Uterine smooth muscle cell (primary cell): ENCODE data around the gene LMAN1L. TPM values are rescaled to one million over a fixed set of nuclear protein-coding genes. Genes with fewer than 3 reads are reported as not detected.

Source experiments
- total RNA-seq: library from RNA; depleted of rRNA; stranded (reverse); fragments of >200 nt; gene quantifications from 2 replicates; pipeline ENCODE4 v1.2.3, GENCODE V29; 2014

LMAN1L gene
- total RNA-seq: 0.11 TPM in 1 of 2 replicates, not detected in the other

DNA sequence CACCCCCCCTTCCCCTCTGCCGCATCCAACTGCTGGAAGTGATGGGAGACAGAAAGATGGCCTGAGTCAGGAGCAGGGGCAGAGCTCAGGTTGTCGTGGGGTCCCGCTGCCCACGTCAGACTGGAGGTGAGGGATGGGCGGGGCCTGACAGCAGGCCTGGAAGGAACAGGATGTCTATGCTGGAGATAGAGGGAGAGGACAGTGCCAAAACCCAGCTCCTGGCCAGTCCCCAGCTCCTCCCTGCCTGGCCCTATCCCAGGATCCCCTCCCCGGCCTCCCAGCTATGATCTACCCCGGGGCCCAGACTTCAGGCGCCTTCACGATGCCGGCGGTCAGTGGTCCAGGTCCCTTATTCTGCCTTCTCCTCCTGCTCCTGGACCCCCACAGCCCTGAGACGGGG is at the start of gene LMAN1L:
Gene LMAN1L, plus strand, starts transcription at position 303 of the 400 bp plus-strand sequence. Its CDS starts 20 bp downstream, at position 323.

DNA sequence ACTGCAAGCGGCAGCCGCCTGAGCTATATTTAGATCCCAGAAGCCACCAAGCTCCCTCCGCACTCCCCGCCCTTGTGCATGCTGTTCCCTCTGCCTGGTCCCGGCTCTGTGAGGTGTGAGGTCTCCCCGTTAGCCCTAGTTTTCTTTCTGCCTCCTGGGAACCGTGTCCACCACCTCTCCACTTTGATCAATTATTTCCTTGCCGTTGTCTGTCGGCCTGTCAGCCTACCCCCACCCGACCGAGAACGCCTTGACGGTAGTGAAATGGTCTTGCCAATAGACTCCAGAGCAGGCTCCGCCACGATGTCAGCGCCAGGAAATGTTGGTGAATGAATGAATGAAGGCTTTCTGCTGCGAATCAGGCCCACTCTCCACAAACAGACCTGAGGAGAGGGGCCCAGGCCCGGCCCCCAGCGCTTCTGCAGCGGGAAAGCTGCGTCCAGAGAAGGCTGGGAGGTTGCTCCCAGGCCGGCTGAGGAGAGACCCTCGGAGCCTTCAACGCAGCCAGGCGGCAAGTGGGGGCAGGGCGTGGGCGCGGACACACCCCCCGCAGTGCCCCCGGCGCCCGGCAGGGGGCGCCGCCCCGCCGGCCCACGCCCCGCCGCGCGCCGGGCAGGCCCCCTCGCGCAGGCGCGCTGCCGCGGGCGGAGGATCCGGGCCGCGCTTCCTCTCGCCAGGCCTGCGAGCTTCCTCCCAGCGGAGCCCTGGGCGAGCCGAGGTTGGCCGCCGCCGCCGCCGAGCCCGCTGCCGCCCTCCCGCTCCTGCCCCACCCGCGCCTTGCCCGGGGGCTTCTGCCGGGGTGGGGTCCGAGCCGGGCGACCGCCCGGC is 31.0 kb upstream of the LMAN1L start, which contains the start of gene CSK:
Gene CSK, plus strand, starts transcription at position 650 of the 828 bp plus-strand sequence. CDS start 16,218 bp downstream, outside the sequence.

DNA sequence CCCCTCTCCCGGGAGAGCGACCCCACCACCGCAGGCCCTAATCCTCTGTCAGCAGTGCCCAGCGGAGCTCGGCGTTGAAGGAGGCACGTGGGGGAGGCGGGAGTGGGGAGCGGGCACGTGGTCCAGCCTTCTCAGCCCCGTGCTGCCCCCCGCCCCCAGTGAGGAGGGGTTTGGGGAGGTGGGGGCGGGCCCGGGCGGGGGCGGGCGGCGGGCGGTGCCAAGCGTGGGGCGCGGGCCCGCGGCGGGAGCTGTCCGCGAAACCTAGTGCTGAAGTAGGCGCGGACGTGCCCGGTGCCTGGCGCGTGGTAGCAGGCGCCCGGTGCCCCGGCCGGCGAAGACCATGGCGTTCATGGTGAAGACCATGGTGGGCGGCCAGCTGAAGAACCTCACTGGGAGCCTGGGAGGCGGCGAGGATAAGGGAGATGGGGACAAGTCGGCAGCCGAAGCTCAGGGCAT is 13.8 kb downstream of the LMAN1L start, which contains the start of gene CPLX3:
Gene CPLX3, plus strand, starts transcription at position 264 of the 456 bp plus-strand sequence. Its CDS starts 77 bp downstream, at position 341.

DNA sequence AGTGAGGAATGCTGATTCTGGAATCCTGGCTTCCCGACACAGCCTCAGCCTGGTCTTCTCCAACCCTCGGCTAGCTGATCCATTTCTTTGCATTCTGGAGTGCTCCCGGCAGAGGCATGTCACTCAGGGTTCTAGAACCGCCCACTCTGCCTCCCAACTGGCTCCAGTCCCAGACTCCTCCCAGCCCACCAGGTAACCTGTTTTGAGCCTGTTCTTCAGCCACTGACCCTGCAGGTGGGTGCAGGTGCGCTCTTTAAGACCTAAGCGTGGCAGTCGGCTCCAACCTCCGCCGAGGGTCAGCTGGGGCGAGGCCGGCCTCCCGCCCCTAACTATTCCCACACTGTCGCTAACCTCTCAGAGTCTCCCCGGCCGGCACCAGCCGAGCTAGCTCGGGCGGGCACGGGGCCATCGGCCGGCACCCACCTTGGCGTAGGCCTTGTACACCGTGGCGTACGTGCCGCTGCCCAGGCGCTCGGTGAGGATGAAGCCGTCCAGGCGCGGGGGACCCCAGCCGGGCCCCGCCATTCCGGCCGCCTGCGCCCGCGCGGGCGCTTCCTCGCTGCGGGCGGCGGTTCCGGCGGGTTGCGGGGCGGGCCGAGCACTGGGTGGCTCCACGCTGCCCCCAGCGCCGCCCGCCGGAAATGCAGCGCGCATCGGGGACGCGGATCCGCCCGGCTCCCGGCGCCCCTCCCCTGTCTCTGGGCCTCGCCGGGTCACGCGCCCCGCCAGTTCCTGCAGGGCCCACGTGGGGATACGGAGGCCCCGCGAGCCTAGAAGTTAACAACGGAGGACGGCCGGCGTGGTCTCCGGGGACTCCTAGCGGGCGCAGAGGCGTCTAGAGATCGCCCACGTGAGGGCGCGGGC is 30.2 kb downstream of the LMAN1L start, which contains the start of gene ULK3:
Gene ULK3, minus strand, starts transcription at position 576 of the 864 bp plus-strand sequence. Its CDS starts 51 bp downstream, at position 525.

DNA sequence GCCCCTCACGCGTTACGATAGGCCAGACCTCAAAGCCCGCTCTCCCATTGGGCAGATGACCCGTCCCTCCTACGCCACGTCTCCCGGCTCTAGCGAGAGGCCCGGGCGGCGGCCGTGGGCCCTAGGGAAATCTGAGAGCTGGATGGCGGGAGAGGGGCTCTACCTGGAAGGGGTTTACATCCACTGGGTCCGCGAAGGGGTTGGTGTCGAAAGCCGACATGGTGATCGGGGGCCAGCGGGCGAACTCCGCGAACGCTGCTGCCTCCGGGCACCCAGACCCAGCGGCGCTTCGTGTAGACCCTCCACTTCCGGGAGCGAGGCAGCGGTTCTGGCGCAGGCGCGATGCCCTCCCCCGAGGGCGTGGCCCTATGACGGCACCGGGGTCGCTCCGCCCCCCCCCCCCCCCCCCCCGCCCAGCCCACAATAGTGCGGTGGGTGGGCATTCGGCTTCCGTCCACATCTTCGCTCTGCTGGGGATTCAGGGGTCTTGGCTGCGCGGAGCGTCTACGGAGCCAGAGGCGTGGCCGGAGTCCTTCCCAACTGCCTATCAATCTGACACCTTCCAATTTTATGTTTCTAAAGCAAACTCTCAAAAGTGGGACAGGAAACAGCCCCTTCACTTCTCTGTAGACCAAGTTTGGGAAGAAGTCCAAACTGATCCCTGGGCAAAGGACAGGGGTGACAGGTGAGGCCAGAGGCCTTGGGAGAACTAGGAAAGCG is 60.6 kb downstream of the LMAN1L start, which contains the start of gene SCAMP2:
Gene SCAMP2, minus strand, starts transcription at position 330 of the 720 bp plus-strand sequence. Its CDS starts 110 bp downstream, at position 220.

Other genes starting within 250 kb of the LMAN1L start
- gene CLK3, start 197.0 kb upstream of the LMAN1L start, total RNA-seq: 57.1 and 60.5 TPM in 2 replicates
- gene EDC3, start 116.8 kb upstream of the LMAN1L start, total RNA-seq: 11.4 and 15.4 TPM in 2 replicates
- 0.12 TPM in 1 of 2 replicates, not detected in the other for gene CYP1A1, start 87.3 kb upstream of the LMAN1L start, total RNA-seq
- not detected in 2 replicates for gene CYP1A2, start 64.0 kb upstream of the LMAN1L start, total RNA-seq
- 26.5 and 32.9 TPM in 2 replicates for gene CSK, start 30.8 kb upstream of the LMAN1L start, total RNA-seq
- gene CPLX3, start 13.8 kb downstream of the LMAN1L start, total RNA-seq: not detected in 2 replicates
- gene ULK3, start 30.3 kb downstream of the LMAN1L start, total RNA-seq: 15.2 and 15.8 TPM in 2 replicates
- 21.2 and 22.6 TPM in 2 replicates for gene SCAMP2, start 60.5 kb downstream of the LMAN1L start, total RNA-seq
- gene MPI, start 77.2 kb downstream of the LMAN1L start, total RNA-seq: 59.5 and 65.6 TPM in 2 replicates
- 48.5 and 56.0 TPM in 2 replicates for gene FAM219B, start 94.0 kb downstream of the LMAN1L start, total RNA-seq
- gene COX5A, start 125.2 kb downstream of the LMAN1L start, total RNA-seq: 34.6 and 45.7 TPM in 2 replicates
- gene RPP25, start 143.9 kb downstream of the LMAN1L start, total RNA-seq: 2.1 and 2.9 TPM in 2 replicates
- gene SCAMP5, start 182.7 kb downstream of the LMAN1L start, total RNA-seq: 0.44 and 2.0 TPM in 2 replicates
- gene PPCDC, start 210.8 kb downstream of the LMAN1L start, total RNA-seq: 9.2 and 16.0 TPM in 2 replicates